ENCODE results near the gene ATP2C1. TPM values are rescaled to one million over a fixed set of nuclear protein-coding genes. Genes with fewer than 3 reads are reported as not detected.

The ATP2C1 gene
- total RNA-seq, 1 donor from 2014 or later: 128 TPM

DNA sequence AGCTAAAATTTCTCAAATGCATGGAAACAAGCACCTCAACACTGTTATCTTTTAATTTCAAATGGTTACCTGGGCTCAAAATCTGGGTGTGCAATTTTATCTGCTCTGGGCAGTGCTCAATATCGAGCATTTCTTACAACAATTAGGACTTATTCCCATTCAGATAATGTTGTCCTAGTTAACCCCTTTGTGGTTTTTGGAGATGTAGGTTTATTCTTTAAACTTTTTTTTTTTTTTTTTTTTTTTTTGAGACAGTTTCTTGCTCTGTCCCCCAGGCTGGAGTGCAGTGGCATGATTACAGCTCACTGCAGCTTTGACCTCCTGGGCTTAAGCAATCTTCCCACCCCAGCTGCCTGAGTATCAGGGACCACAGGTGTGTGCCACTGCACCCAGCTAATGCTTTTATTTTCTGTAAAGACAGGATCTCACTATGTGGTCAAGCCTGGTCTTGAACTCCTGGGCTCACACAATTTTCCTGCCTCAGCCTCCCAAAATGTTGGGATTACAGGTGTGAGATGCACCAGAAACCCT lies 4.4 kb upstream of the ATP2C1 start:
- intact Hi-C loops (cut with DNase I): loop anchor here (10.0 kb wide), 1 partner anchor 125 kb away; no protein-coding TSS in a partner anchor
- Histone ChIP-seq H3K27me3 (ENCODE audit: low read depth) (no peaks in the 10 kb centered on the region), H3K36me3 (no peaks in the 10 kb centered on the region), H3K4me3 (no peak overlapping the region), H3K9me3 (no peaks in the 10 kb centered on the region), H3K4me1 (peaks cover 5% of the 10 kb centered on the region), H3K27ac (no peak overlapping the region)
- no peak for ATAC-seq
- TF ChIP-seq CTCF (IDR thresholded peaks at IDR 0.05): no peak
- DNase-seq: no peak

- Histone ChIP-seq H3K4me1 (peaks cover 30% of the 10 kb centered on the region), H3K36me3 (no peaks in the 10 kb centered on the region), H3K4me3 (peak overlapping the region; percentile 78), H3K27ac (peak overlapping the region; percentile 99), H3K9me3 (no peaks in the 10 kb centered on the region), H3K27me3 (ENCODE audit: low read depth) (no peaks in the 10 kb centered on the region)
- peak; percentile 83 to 84 for ATAC-seq
- DNase-seq: no peak
- peak; percentile 80 for TF ChIP-seq CTCF (IDR thresholded peaks at IDR 0.05)
- intact Hi-C loops (cut with DNase I): no loop called here
These were observed 1.0 kb upstream of the ATP2C1 start for GRCh38 chr3:130892759-130893375.

DNA sequence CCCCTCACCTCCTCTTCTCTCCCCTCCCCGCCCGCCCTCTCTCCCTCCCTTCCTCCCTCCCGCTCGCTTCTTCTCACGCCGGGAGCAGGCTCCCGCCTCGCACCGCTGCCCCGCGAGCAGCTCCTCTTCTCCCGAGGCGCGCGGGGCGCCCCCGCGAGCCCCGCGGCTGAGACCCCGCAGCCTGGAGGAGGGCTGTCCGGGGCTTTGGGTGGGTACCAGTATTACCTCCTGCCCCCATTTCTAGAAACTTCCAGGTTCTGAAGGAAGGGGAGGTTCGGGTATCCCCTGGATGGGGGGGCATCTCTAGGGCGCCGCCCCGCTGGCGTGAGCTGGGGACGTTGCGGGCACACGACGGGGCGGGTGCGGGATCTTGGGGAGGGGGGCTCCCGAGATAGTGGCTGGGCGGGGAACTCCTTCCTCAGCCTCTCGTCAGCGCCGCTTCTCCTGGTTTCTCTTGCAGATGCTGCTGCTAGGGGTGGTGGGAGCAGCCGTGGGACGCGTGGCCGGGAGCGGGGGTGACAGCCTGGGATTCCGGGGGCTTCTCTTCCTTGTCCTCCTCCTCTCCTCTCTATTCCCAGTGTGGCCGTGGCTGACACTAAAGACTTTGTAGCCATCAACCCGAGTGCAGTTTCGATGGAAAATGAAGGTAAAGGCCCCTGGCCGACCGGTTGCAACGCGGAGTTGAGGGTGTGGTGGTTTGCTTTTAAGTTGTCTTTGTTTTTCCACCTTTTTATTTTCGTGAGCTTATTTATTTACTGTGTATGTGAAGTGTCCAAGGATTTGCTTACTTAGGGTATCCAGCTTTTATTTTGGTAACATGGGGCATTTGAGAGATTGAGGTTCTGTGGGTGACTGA lies 474 bp downstream of the ATP2C1 start:
- Histone ChIP-seq H3K36me3 (no peaks in the 10 kb centered on the region), H3K4me1 (peaks cover 35% of the 10 kb centered on the region), H3K27me3 (ENCODE audit: low read depth) (no peaks in the 10 kb centered on the region), H3K4me3 (peak overlapping the region; percentile 78), H3K9me3 (no peaks in the 10 kb centered on the region), H3K27ac (peak overlapping the region; percentile 99)
- DNase-seq (peak; percentile 71), ATAC-seq (peak; percentile 56 to 62)
- intact Hi-C loops (cut with DNase I): no loop called here
- TF ChIP-seq CTCF (IDR thresholded peaks at IDR 0.05): no peak

- intact Hi-C loops (cut with DNase I): no loop called here
- Histone ChIP-seq H3K4me3 (peak overlapping the region; percentile 78), H3K4me1 (peaks cover 38% of the 10 kb centered on the region), H3K9me3 (no peaks in the 10 kb centered on the region), H3K36me3 (no peaks in the 10 kb centered on the region), H3K27ac (peak overlapping the region; percentile 99), H3K27me3 (ENCODE audit: low read depth) (no peaks in the 10 kb centered on the region)
- no peak for DNase-seq
- ATAC-seq: no peak
- TF ChIP-seq CTCF (IDR thresholded peaks at IDR 0.05): no peak
These were observed 1.0 kb downstream of the ATP2C1 start for GRCh38 chr3:130894986-130895280.

DNA sequence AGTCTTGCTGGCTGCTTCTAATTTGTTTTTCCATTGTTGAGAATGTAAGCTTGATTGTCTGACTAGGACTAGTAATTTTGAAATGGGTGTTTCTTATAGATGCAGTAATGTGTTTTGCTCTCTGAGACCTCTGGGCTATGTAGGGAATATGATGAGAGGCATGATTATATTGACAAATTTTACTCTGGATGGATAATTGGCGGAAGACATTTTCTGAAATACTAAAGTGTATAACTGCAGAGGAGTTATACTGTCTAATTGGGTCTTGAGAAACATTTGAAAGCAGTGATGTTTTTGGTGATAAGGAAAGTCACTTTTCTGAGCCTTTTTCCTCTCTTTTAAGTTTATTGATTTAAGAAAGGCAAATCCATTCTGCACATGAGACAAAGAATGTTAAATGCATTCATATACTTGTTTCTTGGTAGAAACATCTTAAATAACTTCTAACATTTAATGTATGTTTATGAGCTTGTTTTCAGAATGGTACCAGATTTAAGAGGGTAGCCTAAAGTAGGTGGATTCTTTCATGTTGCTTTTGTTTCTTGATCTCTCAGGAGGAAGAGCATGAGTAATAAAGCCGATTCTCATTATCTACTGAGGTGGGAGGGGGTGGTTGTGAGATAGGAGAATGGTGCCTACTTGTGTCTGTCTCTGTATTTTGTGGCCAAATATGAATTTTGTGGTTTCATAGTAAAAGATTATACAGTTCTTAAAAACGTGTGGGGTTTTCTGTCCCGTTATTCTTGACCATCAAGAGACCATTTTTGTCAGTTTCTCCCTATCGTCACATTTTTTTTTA lies 2.0 kb downstream of the ATP2C1 start:
- Histone ChIP-seq H3K36me3 (no peaks in the 10 kb centered on the region), H3K27ac (no peak overlapping the region), H3K9me3 (no peaks in the 10 kb centered on the region), H3K27me3 (ENCODE audit: low read depth) (no peaks in the 10 kb centered on the region), H3K4me3 (peak overlapping the region; percentile 78), H3K4me1 (peaks cover 45% of the 10 kb centered on the region)
- intact Hi-C loops (cut with DNase I): no loop called here
- ATAC-seq (no peak), DNase-seq (no peak)
- no peak for TF ChIP-seq CTCF (IDR thresholded peaks at IDR 0.05)
